RPMI8226 (cell line): Measurements from ENCODE around the gene CAMKMT.

Source experiments
- DNase-seq: peaks from one replicate; pipeline ENCODE4 v3.0.0-alpha.2; 2015

The CAMKMT gene

GRCh38 chr2:44519026-44519425 is 157.3 kb downstream of the CAMKMT start:
- DNase-seq, result no peak

DNA sequence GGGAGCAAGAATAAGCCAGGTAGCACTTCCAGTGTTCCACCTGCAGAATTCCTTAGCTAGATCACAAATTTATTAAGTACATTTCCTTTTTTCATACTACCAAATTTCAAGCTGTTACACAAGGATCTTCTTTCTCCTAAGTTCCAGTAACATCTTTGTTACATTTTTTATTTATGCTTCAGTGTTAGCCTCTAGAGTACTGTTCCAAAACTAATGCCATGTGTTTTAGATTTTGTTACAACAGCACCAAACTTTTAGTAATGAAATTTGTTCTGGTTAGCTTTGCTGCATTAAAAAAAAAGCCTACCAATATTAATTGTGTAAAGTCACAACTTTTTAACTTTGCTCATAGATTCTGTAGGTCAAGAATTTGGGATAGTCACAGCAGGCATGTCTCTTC is 161.1 kb downstream of the CAMKMT start:
- DNase-seq, result no peak

GRCh38 chr2:44524347-44524926 is 162.7 kb downstream of the CAMKMT start:
- DNase-seq, result no peak

GRCh38 chr2:44526352-44526751 is 164.6 kb downstream of the CAMKMT start:
- no peak for DNase-seq

- no peak for DNase-seq
These were observed 166.8 kb downstream of the CAMKMT start for GRCh38 chr2:44528595-44528994.

GRCh38 chr2:44529448-44529847 is 167.7 kb downstream of the CAMKMT start:
- DNase-seq, result no peak

DNA sequence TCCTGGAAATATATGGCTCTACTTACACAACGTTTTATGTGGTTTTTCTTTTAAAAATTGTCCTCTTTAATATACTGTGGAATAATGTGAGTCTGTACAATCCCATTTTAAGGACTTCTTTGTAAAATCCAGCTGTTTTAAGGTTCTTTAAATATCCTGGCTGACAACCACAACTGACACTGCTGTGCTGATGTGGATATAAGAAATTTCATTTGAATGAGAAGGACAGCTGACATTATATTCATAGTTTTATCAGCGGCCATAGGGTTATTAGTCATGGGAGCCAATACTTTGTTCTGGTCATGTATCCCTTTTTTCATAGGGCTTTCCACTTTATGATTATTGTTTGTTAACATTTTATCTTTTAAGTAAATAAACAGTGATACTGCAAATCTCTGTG is 169.5 kb downstream of the CAMKMT start:
- no peak for DNase-seq

DNA sequence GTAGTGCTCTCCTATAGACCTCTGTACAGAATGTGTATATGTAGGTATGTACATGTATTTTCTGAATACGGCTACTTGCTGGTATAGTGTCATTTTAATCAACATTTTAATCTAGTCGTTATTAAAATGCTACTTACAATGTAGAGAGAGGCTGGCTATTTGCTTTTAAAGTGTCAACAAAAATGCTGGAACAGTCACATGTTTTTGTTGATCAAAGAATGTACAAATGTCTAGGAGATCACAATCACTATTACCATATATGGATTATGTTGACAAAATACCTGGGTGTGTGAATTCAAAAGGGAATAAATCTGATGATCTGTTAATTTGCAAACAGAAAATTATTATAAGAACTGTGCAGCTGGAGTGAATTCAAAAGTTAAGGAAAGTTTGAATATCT is 170.3 kb downstream of the CAMKMT start:
- DNase-seq, result no peak

DNA sequence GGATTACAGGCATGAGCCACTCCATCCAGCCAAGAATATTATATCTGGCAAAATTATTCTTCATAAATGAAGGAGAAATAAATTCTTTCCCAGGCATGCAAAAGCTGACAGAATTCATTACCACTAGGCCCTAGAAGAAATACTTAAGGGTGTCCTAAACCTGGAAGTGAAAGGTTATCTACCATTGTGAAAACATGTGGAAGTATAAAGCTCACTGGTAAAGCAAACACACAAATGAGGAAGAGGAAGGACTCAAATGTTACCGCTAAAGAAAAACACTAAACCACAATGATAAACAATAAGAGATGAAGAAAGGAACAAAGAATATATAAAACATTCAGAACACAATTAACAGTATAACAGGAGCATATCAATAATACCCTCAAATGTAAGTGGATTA is 171.8 kb downstream of the CAMKMT start:
- DNase-seq, result no peak

GRCh38 chr2:44535376-44535775 is 173.6 kb downstream of the CAMKMT start:
- no peak for DNase-seq

- DNase-seq, result no peak
These were observed 175.5 kb downstream of the CAMKMT start for GRCh38 chr2:44537264-44537663.

- DNase-seq, result no peak
These were observed 180.8 kb downstream of the CAMKMT start for GRCh38 chr2:44542520-44542919.

DNA sequence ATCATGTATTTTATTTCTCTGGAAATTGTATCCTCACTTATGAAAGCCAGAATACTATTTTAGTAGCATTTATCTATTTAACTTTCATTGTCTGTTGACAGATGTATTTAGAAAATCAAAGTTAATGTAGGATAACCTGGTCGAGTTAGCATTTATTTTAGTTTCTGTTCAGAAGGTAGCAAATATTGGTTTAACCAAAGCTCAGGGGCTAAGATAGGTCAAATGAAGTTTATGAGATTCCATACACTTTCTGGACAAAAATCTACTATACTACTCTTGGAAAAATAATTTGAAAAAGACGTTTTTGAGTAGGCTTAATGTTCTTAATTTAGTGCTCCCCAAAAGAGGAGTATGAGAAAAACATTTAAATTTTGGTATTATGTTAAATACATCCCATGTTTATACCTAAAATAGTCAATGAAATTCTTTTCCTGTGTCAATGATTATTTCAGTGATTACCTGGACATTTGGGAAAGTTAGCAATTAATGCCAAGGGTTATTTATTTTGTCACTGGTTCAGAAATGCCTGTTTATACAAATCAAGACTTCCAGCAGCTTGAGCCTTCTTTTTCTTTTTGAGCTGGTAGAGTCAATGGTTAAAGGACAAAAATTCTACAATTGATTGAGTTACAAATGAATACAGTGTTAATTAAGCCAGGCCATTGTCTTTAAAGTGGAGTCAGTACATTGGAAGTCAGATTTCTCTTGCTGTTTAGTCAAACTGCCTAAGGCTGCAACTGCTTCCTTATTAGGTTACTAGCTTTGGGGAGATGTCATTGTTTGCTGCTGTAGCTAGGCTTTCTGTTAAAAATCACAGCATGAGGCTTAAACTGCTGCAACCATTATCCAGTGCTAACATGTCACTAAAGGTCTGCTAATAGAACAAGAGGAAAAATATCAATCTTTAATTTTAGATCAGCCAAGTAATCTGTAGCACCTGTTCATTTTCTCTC is 182.3 kb downstream of the CAMKMT start:
- DNase-seq, result no peak

GRCh38 chr2:44545005-44545404 is 183.3 kb downstream of the CAMKMT start:
- DNase-seq, result no peak

DNA sequence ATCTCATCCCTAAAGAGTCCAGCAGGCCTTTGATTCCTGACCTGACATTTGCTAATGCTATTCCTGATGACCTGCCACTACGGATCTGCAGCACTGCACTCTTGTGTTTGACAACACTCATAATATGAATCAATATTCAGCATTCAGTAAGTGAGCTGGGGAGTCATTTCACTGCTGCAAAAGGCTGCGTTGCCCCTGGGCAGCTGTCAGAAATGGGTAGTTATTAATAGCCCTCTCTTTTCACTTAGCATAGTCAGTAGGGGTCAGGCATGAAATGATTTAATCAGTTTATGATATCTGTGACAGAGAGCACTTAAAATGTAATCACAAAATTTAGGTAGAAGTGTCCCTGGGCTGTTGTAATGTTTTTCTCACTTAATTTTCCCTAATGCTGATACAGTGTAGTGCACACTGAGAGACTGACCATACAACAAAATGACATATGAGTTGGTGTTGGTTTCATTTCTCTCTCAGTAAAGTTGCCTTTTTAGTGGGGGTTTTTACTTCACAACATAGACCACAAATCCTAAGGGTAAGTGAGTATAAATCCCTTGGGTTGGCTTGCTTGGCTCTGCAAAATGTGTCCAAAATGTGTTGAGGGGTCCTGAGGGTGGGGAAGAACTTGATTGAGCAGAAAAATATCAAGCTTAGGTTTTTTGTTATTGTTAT is 184.8 kb downstream of the CAMKMT start:
- DNase-seq, result no peak

DNA sequence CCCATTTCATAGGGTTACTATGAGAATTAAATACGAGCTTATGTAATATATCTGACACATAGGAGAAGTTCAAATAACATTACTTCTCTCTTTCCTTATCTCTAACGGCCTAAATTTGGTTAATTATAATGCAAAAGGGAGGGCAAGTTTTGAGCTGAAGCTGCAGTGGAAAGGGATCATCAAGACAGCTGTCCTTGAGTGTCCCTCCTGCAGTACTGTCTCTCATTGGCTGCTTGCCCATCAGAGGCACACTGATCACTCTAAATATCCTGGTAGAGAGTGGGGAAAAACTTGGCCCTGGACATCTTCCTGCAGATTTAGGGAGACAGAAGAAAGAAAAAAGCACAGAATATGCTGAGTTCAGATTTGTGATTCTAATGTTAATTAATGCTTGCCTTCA is 186.0 kb downstream of the CAMKMT start:
- no peak for DNase-seq

DNA sequence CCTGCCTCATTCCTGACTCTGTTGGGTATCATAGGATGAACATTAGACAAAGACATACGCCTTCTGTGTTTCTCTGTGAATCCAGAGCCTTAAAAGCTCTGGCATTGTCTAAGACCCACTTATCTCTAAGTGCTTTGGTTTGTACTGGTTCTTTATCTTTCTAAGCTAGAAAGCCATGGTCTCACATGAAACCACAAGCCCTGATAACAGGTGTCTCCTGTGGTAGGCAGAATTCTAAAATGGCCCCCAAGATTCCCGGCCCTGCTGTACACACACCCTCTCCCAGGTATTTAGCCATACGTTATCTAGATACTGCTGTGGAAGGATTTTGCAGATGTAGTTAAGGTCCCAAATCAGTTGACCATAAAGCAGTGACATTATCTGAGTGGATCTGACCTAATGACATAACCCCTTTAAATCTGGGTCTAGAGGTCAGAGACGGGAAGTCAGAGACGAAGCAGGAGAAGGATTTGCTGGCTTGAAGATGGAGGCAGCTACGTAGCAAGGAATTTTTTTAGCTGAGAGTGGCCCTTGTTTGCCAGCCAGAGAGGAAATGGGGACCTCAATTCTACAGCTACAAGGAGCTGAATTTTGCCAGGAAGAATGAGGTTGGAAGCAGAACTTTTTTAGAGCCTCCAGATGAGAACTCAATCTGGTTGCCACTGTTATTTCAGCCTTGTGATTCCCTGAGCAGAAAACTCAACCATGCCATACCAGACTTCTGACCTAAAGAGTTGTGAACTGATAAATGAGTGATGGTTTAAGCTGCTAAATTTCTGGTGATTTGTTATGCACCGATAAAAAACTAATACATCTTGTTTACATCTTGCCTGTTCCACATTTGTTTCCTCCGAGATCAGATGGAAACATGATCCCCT is 186.7 kb downstream of the CAMKMT start:
- DNase-seq, result no peak

DNA sequence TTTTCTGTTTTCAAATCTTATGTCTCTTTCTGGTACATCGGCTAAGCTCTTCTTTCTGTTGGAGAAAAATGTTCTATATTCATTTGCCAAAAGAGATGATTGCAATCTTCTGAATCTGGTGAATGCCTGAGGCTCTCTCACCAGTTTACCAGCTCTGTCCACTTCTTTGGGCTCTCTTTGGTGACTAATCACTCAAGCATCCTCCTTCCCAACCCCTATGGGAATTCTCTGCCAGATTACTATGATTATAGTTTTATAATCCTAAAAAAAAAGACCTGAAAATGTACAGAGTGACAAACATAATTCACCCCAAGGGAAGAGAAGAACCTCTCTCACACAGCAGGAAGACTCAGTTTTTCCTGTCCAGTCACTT is 187.3 kb downstream of the CAMKMT start:
- no peak for DNase-seq

- DNase-seq, result no peak
These were observed 188.1 kb downstream of the CAMKMT start for GRCh38 chr2:44549856-44550255.

- no peak for DNase-seq
These were observed 188.8 kb downstream of the CAMKMT start for GRCh38 chr2:44550561-44550960.

DNA sequence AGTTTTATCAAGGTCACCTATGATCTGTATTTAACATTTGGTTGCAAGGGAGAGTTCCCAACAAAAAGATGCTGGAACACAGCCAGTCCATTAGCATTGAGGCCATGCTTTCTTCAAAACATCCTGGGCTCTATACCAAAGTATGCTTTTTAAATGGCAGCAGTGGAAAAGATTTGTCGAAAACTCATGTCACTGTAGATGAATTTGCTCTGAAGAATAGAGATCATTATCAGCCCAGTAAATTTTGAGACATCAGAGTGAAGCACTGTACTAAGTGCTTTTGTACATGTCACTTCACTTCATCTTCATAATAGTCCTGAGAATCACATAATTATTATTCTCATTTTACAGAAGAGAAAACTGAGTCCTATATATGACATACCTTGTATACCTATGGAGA is 189.8 kb downstream of the CAMKMT start:
- no peak for DNase-seq

DNA sequence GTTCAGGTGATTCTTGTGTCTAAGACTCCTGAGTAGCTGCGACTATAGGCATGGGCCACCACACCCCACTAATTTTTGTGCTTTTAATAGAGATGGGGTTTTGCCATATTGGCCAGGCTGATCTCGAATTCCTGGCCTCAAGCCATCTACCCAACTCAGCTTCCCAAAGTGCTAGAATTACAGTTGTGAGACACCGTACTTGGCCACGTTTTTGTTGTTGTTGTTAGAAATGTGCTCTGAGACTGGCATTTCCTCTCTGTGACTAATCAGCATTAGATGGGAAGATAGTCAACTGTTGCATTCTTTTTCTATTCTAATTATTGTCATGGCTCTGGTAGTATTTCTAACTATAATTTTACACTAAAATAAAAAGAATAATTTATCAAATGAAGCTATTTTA is 191.7 kb downstream of the CAMKMT start:
- DNase-seq, result no peak

DNA sequence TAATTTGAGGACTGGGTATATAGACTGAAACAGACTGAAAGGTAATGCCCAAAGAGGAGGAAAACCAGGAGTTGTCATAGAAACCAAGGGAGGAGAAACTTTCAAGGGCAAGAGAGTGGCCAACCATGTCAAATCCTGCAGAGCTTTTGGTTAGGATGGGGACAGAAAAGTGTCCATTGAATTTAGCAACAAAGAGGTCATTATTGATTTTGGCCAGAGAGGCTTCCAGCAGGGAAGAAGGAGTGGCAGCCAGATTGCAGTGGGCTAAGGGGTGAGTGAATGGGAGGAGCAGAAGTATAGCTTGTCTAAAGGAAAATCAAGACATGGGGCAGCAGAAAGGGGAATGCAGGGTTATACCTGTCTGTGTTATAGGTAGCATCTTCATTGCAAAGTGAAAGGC is 194.0 kb downstream of the CAMKMT start:
- DNase-seq, result no peak
